ENCODE data around the gene LNX2. TPM values are rescaled to one million over a fixed set of nuclear protein-coding genes. Genes with fewer than 3 reads are reported as not detected.
A peak's percentile ranks its signal among the peaks of the same experiment; 100 is the strongest.

The LNX2 gene
- total RNA-seq, 1 donor from 2014 or later, result 4.7 TPM

GRCh38 chr13:27625839-27626238, 5.5 kb upstream of the LNX2 start:
- TF ChIP-seq CTCF (conservative IDR thresholded peaks at IDR 0.05; ENCODE audit: low read depth, low read length), result no peak
- no peak overlapping the region for H3K4me3 ChIP-seq (ENCODE audit: low read depth, low read length)
- DNase-seq (ENCODE audit: low read depth), result no peak

GRCh38 chr13:27624071-27624470, 3.7 kb upstream of the LNX2 start:
- no peak for DNase-seq (ENCODE audit: low read depth)
- no peak overlapping the region for H3K4me3 ChIP-seq (ENCODE audit: low read depth, low read length)
- TF ChIP-seq CTCF (conservative IDR thresholded peaks at IDR 0.05; ENCODE audit: low read depth, low read length), result no peak

DNA sequence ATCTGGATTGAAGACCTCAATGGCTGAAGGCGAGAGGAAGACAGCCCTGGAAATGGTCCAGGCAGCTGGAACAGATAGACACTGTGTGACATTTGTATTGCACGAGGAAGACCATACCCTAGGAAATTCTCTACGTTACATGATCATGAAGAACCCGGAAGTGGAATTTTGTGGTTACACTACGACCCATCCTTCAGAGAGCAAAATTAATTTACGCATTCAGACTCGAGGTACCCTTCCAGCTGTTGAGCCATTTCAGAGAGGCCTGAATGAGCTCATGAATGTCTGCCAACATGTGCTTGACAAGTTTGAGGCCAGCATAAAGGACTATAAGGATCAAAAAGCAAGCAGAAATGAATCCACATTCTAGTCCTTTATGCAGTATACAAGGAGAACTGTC, 2.6 kb upstream of the LNX2 start:
- no peak for DNase-seq (ENCODE audit: low read depth)
- H3K4me3 ChIP-seq (ENCODE audit: low read depth, low read length), result peak overlapping the region; percentile 90
- TF ChIP-seq CTCF (conservative IDR thresholded peaks at IDR 0.05; ENCODE audit: low read depth, low read length), result no peak

GRCh38 chr13:27622102-27622820, 1.9 kb upstream of the LNX2 start:
- DNase-seq (ENCODE audit: low read depth), result no peak
- H3K4me3 ChIP-seq (ENCODE audit: low read depth, low read length), result peak overlapping the region; percentile 90
- TF ChIP-seq CTCF (conservative IDR thresholded peaks at IDR 0.05; ENCODE audit: low read depth, low read length), result peak; percentile 42

- DNase-seq (ENCODE audit: low read depth), result no peak
- H3K4me3 ChIP-seq (ENCODE audit: low read depth, low read length), result peak within 1 kb of the TSS; percentile 90
Measured at GRCh38 chr13:27621366-27622101, 1.2 kb upstream of the LNX2 start, which contains the start of gene POLR1D. POLR1D (plus strand) TSS chr13:27621892; CDS start chr13:27621984, 92 bp downstream.

GRCh38 chr13:27621116-27621365, 712 bp upstream of the LNX2 start:
- no peak for TF ChIP-seq CTCF (conservative IDR thresholded peaks at IDR 0.05; ENCODE audit: low read depth, low read length)
- no peak for DNase-seq (ENCODE audit: low read depth)

More at GRCh38 chr13:27621366-27622101, 1.2 kb upstream of the LNX2 start, which contains the start of gene POLR1D:
- TF ChIP-seq CTCF (conservative IDR thresholded peaks at IDR 0.05; ENCODE audit: low read depth, low read length), result no peak

More at GRCh38 chr13:27621116-27621365, 712 bp upstream of the LNX2 start:
- H3K4me3 ChIP-seq (ENCODE audit: low read depth, low read length), result peak overlapping the region; percentile 90

All from epithelial cell of proximal tubule (primary cell).